DMS 273 treated with DMSO at 0.1 percent for 48 hours (cell line): ENCODE results near the gene LRRC4B.
"Not testable (repeated sequence)": the region's sequence is repeated elsewhere in the genome, so short reads cannot be mapped to it uniquely, and the experiment has no call there.

Experiments
- DNase-seq: peaks from one replicate; lab custom pipeline; 2025; lab: John Stamatoyannopoulos, UW

Gene LRRC4B

GRCh38 chr19:50567882-50568727 is at the start of gene LRRC4B:
Gene LRRC4B (minus strand): TSS chr19:50568435. CDS start chr19:50548838, 19,597 bp downstream.
- no peak for DNase-seq

GRCh38 chr19:50612504-50613404 is 44.5 kb upstream of the LRRC4B start:
- DNase-seq = not testable (repeated sequence)

- DNase-seq = no peak
Observed at GRCh38 chr19:50607874-50608785, 39.9 kb upstream of the LRRC4B start.

GRCh38 chr19:50607388-50607787 is 39.2 kb upstream of the LRRC4B start:
- DNase-seq = no peak

- not testable (repeated sequence) for DNase-seq
Observed at GRCh38 chr19:50606059-50606836, 38.0 kb upstream of the LRRC4B start.

- not testable (repeated sequence) for DNase-seq
Observed at GRCh38 chr19:50604264-50605073, 36.2 kb upstream of the LRRC4B start.

GRCh38 chr19:50602935-50603334 is 34.7 kb upstream of the LRRC4B start:
- DNase-seq = no peak

- DNase-seq = no peak
Observed at GRCh38 chr19:50602496-50602895, 34.3 kb upstream of the LRRC4B start.

DNA sequence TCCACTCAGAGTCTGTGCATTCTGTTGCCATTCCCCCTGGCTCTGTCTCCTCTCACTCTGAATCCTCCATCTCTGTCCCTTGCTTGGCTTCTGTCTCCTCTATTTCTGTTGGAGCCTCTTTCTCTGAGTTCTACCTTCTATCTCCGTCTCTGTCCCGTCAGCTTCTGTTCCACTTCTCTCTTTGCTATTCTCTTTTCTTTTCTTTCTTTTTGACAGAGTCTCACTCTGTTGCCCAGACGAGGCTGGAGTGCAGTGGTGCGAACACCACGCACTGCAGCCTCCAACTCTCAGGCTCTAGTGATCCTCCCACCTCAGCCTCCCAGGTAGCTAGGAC is 33.8 kb upstream of the LRRC4B start:
- DNase-seq = no peak

DNA sequence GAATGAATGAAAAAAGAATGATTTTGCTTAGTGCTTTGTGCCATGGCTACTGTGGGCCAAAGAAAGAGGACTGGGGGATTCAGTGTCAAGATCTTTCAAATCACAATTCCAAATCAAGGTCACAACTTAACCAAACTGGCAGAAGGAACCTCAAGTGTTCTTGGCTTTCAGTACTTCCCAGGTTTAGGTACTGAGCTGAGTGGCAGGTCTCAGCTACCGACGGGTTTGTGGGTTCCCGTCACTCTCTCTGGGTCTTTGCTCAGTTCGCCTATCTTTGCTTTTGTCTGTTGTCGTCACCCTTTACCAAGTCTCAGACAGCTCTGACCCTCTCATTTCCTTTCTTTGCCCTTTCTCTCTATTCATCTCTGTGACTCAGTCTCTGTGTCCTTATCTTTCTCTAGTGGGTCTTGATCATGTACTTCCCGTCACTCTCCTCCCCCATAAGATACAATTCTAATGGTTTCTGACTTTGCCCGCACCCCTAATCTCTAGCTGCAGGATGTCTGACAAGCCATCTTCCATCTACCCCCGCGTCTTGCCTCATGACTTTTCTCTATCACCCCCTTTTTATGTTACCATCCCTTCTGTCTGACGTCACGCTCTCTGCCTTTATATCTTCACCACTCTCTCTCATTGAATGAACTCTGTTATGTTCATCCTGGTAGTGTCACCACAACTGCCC is 33.3 kb upstream of the LRRC4B start:
- no peak for DNase-seq

- DNase-seq = no peak
Observed at GRCh38 chr19:50599427-50599826, 31.2 kb upstream of the LRRC4B start.

GRCh38 chr19:50590191-50590590 is 22.0 kb upstream of the LRRC4B start:
- DNase-seq = no peak

DNA sequence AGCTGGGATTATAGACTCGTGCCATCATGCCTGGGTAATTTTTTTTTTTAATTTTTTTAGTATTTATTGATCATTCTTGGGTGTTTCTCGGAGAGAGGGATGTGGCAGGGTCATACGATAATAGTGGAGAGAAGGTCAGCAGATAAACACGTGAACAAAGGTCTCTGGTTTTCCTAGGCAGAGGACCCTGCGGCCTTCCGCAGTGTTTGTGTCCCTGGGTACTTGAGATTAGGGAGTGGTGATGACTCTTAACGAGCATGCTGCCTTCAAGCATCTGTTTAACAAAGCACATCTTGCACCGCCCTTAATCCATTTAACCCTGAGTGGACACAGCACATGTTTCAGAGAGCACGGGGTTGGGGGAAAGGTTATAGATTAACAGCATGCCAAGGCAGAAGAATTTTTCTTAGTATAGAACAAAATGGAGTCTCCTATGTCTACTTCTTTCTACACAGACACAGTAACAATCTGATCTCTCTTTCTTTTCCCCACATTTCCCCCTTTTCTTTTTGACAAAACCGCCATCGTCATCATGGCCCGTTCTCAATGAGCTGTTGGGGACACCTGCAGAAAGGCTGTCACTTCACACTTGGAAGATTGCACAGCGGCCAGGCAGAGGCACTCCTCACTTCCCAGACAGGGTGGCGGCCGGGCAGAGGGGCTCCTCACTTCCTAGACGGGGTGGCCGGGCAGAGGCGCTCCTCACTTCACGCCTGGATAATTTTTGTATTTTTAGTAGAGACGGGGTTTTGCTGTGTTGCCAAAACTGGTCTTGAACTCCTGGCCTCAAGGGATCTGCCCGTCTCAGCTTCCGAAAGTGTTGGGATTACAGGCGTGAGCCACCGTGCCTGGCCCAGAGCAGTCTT is 13.8 kb upstream of the LRRC4B start:
- not testable (repeated sequence) for DNase-seq

DNA sequence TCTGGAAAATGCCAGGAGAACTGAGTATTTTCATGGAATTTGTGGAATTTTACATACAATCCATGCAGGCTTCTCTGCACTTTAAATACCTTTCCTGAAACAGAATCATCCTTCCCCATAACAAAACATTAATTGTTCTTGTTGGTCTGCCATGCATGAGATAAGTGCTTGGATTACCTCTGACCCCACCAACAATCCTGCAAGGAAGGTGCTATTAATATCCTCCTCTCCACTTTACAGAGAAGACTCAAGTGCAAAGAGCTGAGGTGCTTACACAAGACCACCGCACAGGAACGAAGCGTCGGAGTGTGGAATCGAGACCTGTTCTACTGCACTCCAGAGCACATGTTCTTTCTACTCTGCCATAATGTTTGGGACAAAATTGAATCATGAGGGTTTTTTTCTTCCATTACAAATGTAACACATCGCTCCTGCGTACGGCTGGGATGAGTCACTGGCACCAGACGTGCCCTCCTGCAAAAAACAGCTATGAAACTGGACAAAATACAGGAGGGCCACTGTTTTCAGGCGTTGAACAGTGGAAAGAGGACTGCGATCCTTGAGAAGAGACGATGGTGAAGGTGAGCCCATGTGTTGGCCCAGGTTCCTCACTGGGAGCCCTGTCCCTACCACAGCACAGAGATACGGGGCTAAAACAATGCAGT is 12.9 kb upstream of the LRRC4B start:
- no peak for DNase-seq

DNA sequence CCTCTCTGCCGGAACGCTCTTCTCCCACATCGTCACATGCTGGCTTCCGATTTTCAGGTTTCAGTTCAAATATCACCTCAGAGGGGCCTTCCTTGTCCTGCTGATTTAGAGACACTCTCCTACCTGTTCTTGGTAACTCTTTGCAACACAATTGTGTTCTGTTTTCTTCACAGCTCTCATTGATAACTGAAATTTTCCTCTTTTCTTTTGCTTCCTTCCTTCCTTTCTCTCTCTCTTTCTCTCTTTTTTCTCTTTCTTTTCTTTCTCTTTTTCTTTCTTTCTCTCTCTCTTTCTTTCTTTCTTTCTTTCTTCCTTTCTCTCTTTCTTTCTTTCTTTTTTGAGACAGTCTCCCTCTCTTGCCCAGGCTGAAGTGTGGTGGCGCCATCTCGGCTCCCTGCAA is 12.0 kb upstream of the LRRC4B start:
- DNase-seq = no peak

- not testable (repeated sequence) for DNase-seq
Observed at GRCh38 chr19:50576769-50577168, 8.5 kb upstream of the LRRC4B start.

GRCh38 chr19:50573741-50574461 is 5.7 kb upstream of the LRRC4B start:
- no peak for DNase-seq
